ENCODE data around the gene MED16. TPM values are rescaled to one million over a fixed set of nuclear protein-coding genes. Genes with fewer than 3 reads are reported as not detected.

Gene MED16
- polyA plus RNA-seq, 1 experiment = 22.7 TPM

GRCh38 chr19:876780-877314, 16.1 kb downstream of the MED16 start:
- TF ChIP-seq, protein P1, sequence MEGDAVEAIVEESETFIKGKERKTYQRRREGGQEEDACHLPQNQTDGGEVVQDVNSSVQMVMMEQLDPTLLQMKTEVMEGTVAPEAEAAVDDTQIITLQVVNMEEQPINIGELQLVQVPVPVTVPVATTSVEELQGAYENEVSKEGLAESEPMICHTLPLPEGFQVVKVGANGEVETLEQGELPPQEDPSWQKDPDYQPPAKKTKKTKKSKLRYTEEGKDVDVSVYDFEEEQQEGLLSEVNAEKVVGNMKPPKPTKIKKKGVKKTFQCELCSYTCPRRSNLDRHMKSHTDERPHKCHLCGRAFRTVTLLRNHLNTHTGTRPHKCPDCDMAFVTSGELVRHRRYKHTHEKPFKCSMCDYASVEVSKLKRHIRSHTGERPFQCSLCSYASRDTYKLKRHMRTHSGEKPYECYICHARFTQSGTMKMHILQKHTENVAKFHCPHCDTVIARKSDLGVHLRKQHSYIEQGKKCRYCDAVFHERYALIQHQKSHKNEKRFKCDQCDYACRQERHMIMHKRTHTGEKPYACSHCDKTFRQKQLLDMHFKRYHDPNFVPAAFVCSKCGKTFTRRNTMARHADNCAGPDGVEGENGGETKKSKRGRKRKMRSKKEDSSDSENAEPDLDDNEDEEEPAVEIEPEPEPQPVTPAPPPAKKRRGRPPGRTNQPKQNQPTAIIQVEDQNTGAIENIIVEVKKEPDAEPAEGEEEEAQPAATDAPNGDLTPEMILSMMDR (IDR thresholded peaks at IDR 0.05; ENCODE audit: low read depth, low read length) = no peak
- DNase-seq (ENCODE audit: low read depth, low spot score) = no peak
- H3K4me3 ChIP-seq (ENCODE audit: low read depth, low read length) = no peak overlapping the region
- H3K27me3 ChIP-seq (ENCODE audit: control insufficient read depth, insufficient read depth, low read length) = no peaks in the 10 kb centered on the region
- POLR2A ChIA-PET = interaction anchor here (0.7 kb wide), 1 partner anchor 33 kb away, joined by 3 read pairs; no protein-coding TSS in a partner anchor
- peaks cover 16% of the 10 kb centered on the region; the same call in 1 of the 2 replicates for H3K9me3 ChIP-seq (ENCODE audit: control insufficient read depth, insufficient read depth, low read length)
- H3K27ac ChIP-seq (ENCODE audit: low read depth, low read length) = no peak overlapping the region
- CTCF ChIA-PET = no interaction called here

- Histone ChIP-seq H3K4me3 (ENCODE audit: low read depth, low read length) (no peak overlapping the region), H3K27me3 (ENCODE audit: control insufficient read depth, insufficient read depth, low read length) (no peaks in the 10 kb centered on the region), H3K27ac (ENCODE audit: low read depth, low read length) (no peak overlapping the region), H3K9me3 (ENCODE audit: control insufficient read depth, insufficient read depth, low read length) (peaks cover 9% of the 10 kb centered on the region; the same call in 1 of the 2 replicates)
- TF ChIP-seq, protein P1 (IDR thresholded peaks at IDR 0.05; ENCODE audit: low read depth, low read length) = no peak
- ChIA-PET CTCF (no interaction called here), POLR2A (no interaction called here)
- DNase-seq (ENCODE audit: low read depth, low spot score) = no peak
Measured at GRCh38 chr19:876089-876488, 16.9 kb downstream of the MED16 start.

GRCh38 chr19:875265-875879, 17.6 kb downstream of the MED16 start:
- H3K9me3 ChIP-seq (ENCODE audit: control insufficient read depth, insufficient read depth, low read length) = peaks cover 9% of the 10 kb centered on the region; the same call in 1 of the 2 replicates
- H3K27ac ChIP-seq (ENCODE audit: low read depth, low read length) = no peak overlapping the region
- CTCF ChIA-PET = no interaction called here
- no peaks in the 10 kb centered on the region for H3K27me3 ChIP-seq (ENCODE audit: control insufficient read depth, insufficient read depth, low read length)
- no peak for DNase-seq (ENCODE audit: low read depth, low spot score)
- TF ChIP-seq, protein P1 (IDR thresholded peaks at IDR 0.05; ENCODE audit: low read depth, low read length) = no peak
- POLR2A ChIA-PET = no interaction called here
- no peak overlapping the region for H3K4me3 ChIP-seq (ENCODE audit: low read depth, low read length)

GRCh38 chr19:873561-874041, 19.4 kb downstream of the MED16 start:
- POLR2A ChIA-PET = no interaction called here

GRCh38 chr19:873084-873483, 19.9 kb downstream of the MED16 start:
- TF ChIP-seq, protein P1 (IDR thresholded peaks at IDR 0.05; ENCODE audit: low read depth, low read length) = no peak
- Histone ChIP-seq H3K9me3 (ENCODE audit: control insufficient read depth, insufficient read depth, low read length) (peaks cover 9% of the 10 kb centered on the region; the same call in 1 of the 2 replicates), H3K4me3 (ENCODE audit: low read depth, low read length) (no peak overlapping the region), H3K27ac (ENCODE audit: low read depth, low read length) (no peak overlapping the region), H3K27me3 (ENCODE audit: control insufficient read depth, insufficient read depth, low read length) (no peaks in the 10 kb centered on the region)
- POLR2A ChIA-PET = no interaction called here
- CTCF ChIA-PET = no interaction called here
- no peak for DNase-seq (ENCODE audit: low read depth, low spot score)

More at GRCh38 chr19:873561-874041, 19.4 kb downstream of the MED16 start:
- H3K27me3 ChIP-seq (ENCODE audit: control insufficient read depth, insufficient read depth, low read length) = no peaks in the 10 kb centered on the region
- peaks cover 9% of the 10 kb centered on the region; the same call in 1 of the 2 replicates for H3K9me3 ChIP-seq (ENCODE audit: control insufficient read depth, insufficient read depth, low read length)
- H3K4me3 ChIP-seq (ENCODE audit: low read depth, low read length) = no peak overlapping the region
- no peak for DNase-seq (ENCODE audit: low read depth, low spot score)
- H3K27ac ChIP-seq (ENCODE audit: low read depth, low read length) = no peak overlapping the region
- TF ChIP-seq, protein P1 (IDR thresholded peaks at IDR 0.05; ENCODE audit: low read depth, low read length) = no peak
- CTCF ChIA-PET = no interaction called here

Data from AG04450 (cell line).